ENCODE measurements around the gene NCK2. TPM values are rescaled to one million over a fixed set of nuclear protein-coding genes. Genes with fewer than 3 reads are reported as not detected.

NCK2 gene
- total and polyA plus RNA-seq, 2 experiments from 2014 or later = 72.6 to 100 TPM

GRCh38 chr2:105780606-105781005, 35.9 kb downstream of the NCK2 start:
- Histone ChIP-seq H3K27ac (no peak overlapping the region), H3K9me2 (replicated peaks; ENCODE audit: insufficient read depth) (no peaks in the 10 kb centered on the region), H3K4me2 (no peak overlapping the region), H2AFZ (no peak overlapping the region), H3K36me3 (replicated peaks; ENCODE audit: insufficient read depth, low read depth) (no peaks in the 10 kb centered on the region), H3K9me3 (ENCODE audit: low read depth) (no peaks in the 10 kb centered on the region), H4K20me1 (ENCODE audit: insufficient read depth, poor library complexity, severe bottlenecking) (peaks cover 96% of the 10 kb centered on the region), H3K79me2 (peaks cover 100% of the 10 kb centered on the region), H3K27me3 (no peaks in the 10 kb centered on the region), H3K4me1 (ENCODE audit: insufficient read depth) (peaks cover 4% of the 10 kb centered on the region), H3K4me3 (no peak overlapping the region)
- DNase-seq (ENCODE audit: low spot score) = no peak
- no peak for TF ChIP-seq EZH2phosphoT487 (IDR thresholded peaks at IDR 0.05; ENCODE audit: low read depth, severe bottlenecking, unreplicated experiment)
- no peak for TF ChIP-seq EZH2 (IDR thresholded peaks at IDR 0.05; ENCODE audit: borderline replicate concordance)
- no peak for TF ChIP-seq CTCF (IDR thresholded peaks at IDR 0.05; ENCODE audit: poor library complexity)
- 86% methylated on average over 5 of the region's 5 CpGs for WGBS (ENCODE audit: low lambda C conversion rate, missing lambda C conversion rate)

- no peak overlapping the region for H3K27ac ChIP-seq
- no peaks in the 10 kb centered on the region for H3K27me3 ChIP-seq
- no peaks in the 10 kb centered on the region for H3K36me3 ChIP-seq (replicated peaks; ENCODE audit: insufficient read depth, low read depth)
- TF ChIP-seq CTCF (IDR thresholded peaks at IDR 0.05; ENCODE audit: poor library complexity) (no peak), EZH2 (IDR thresholded peaks at IDR 0.05; ENCODE audit: borderline replicate concordance) (no peak), EZH2phosphoT487 (IDR thresholded peaks at IDR 0.05; ENCODE audit: low read depth, severe bottlenecking, unreplicated experiment) (no peak)
- no peaks in the 10 kb centered on the region for H3K9me2 ChIP-seq (replicated peaks; ENCODE audit: insufficient read depth)
- 79% methylated on average over 10 of the region's 10 CpGs for WGBS (ENCODE audit: low lambda C conversion rate, missing lambda C conversion rate)
- H4K20me1 ChIP-seq (ENCODE audit: insufficient read depth, poor library complexity, severe bottlenecking) = peaks cover 96% of the 10 kb centered on the region
- H3K79me2 ChIP-seq = peaks cover 100% of the 10 kb centered on the region
- no peak overlapping the region for H3K4me3 ChIP-seq
- H3K9me3 ChIP-seq (ENCODE audit: low read depth) = no peaks in the 10 kb centered on the region
- H3K4me1 ChIP-seq (ENCODE audit: insufficient read depth) = peaks cover 4% of the 10 kb centered on the region
- DNase-seq (ENCODE audit: low spot score) = no peak
- no peak overlapping the region for H3K4me2 ChIP-seq
- H2AFZ ChIP-seq = no peak overlapping the region
These were observed 36.7 kb downstream of the NCK2 start for GRCh38 chr2:105781274-105781978.

GRCh38 chr2:105782123-105782522, 37.4 kb downstream of the NCK2 start:
- Histone ChIP-seq H3K9me3 (ENCODE audit: low read depth) (no peaks in the 10 kb centered on the region), H4K20me1 (ENCODE audit: insufficient read depth, poor library complexity, severe bottlenecking) (peaks cover 94% of the 10 kb centered on the region), H3K4me2 (no peak overlapping the region), H3K9me2 (replicated peaks; ENCODE audit: insufficient read depth) (no peaks in the 10 kb centered on the region), H3K79me2 (peaks cover 100% of the 10 kb centered on the region), H2AFZ (no peak overlapping the region), H3K36me3 (replicated peaks; ENCODE audit: insufficient read depth, low read depth) (no peaks in the 10 kb centered on the region), H3K4me3 (no peak overlapping the region), H3K27me3 (no peaks in the 10 kb centered on the region), H3K27ac (no peak overlapping the region), H3K4me1 (ENCODE audit: insufficient read depth) (peaks cover 4% of the 10 kb centered on the region)
- 84% methylated on average over 6 of the region's 6 CpGs for WGBS (ENCODE audit: low lambda C conversion rate, missing lambda C conversion rate)
- no peak for DNase-seq (ENCODE audit: low spot score)
- TF ChIP-seq EZH2phosphoT487 (IDR thresholded peaks at IDR 0.05; ENCODE audit: low read depth, severe bottlenecking, unreplicated experiment) = no peak
- TF ChIP-seq EZH2 (IDR thresholded peaks at IDR 0.05; ENCODE audit: borderline replicate concordance) = no peak
- TF ChIP-seq CTCF (IDR thresholded peaks at IDR 0.05; ENCODE audit: poor library complexity) = no peak
